ENCODE data around the gene OR4K14.

- TF ChIP-seq POLR2A (IDR thresholded peaks at IDR 0.05) (no peak), CTCF (IDR thresholded peaks at IDR 0.05) (no peak)
Observed at GRCh38 chr14:19993438-19993837, 25.7 kb downstream of the OR4K14 start.
